GM12878 (cell line): Measurements from ENCODE around the gene TRPM3. TPM values are rescaled to one million over a fixed set of nuclear protein-coding genes. Genes with fewer than 3 reads are reported as not detected.

Experiments
- ASH2L ChIP-seq: fragments of 300-600, 200-600 bp; sonication (generic); IDR thresholded peaks from 2 replicates; pipeline ENCODE4 v1.6.1; 2017; ENCODE audit warnings: low read depth, mild to moderate bottlenecking, borderline replicate concordance
- BCL11A ChIP-seq: IDR thresholded peaks from 2 replicates; pipeline ENCODE4 v1.6.1; 2011; ENCODE audit warnings: low read depth, low read length
- BRCA1 ChIP-seq: IDR thresholded peaks from 2 replicates; pipeline ENCODE4 v1.6.1; 2011; ENCODE audit warnings: low read depth, low read length, improper control_type of control experiment
- ELK1 ChIP-seq: IDR thresholded peaks from 2 replicates; pipeline ENCODE4 v1.6.1; 2012; ENCODE audit warnings: low read depth, low read length, improper control_type of control experiment
- ETV6 ChIP-seq, 2 experiments: fragments of 450-650 bp in 1 of 2; IDR thresholded peaks in 1 of 2; conservative IDR thresholded peaks in 1 of 2; 2 replicates each; pipeline ENCODE4 v1.6.1; 2014; ENCODE audit warnings: antibody characterized with exemption in 1 of 2, borderline replicate concordance in 1 of 2, low read depth in 1 of 2, mild to moderate bottlenecking in 1 of 2, moderate library complexity in 1 of 2
- FOS ChIP-seq: IDR thresholded peaks from 3 replicates; pipeline ENCODE4 v1.6.1; 2011; ENCODE audit warnings: borderline replicate concordance; ENCODE audit not compliant: insufficient read length; ENCODE audit errors: extremely low read depth
- IRF4 ChIP-seq: IDR thresholded peaks from 2 replicates; pipeline ENCODE4 v1.6.1; 2011; ENCODE audit warnings: low read depth, low read length
- MXI1 ChIP-seq: fragments of 150-350 bp; IDR thresholded peaks from 2 replicates; pipeline ENCODE4 v1.6.1; 2011; ENCODE audit warnings: low read depth, mild to moderate bottlenecking, inconsistent platforms, low read length, improper control_type of control experiment
- MYB ChIP-seq: fragments of 150-350 bp; IDR thresholded peaks from 2 replicates; pipeline ENCODE4 v1.6.1; 2014; ENCODE audit warnings: mild to moderate bottlenecking, low read depth, low read length, borderline replicate concordance
- MYC ChIP-seq: IDR thresholded peaks from 2 replicates; pipeline ENCODE4 v1.6.1; 2011; ENCODE audit warnings: mild to moderate bottlenecking, low read length, moderate library complexity, inconsistent platforms; ENCODE audit not compliant: insufficient read depth, insufficient replicate concordance, insufficient read length, severe bottlenecking
- PML ChIP-seq: IDR thresholded peaks from 2 replicates; pipeline ENCODE4 v1.6.1; 2012; ENCODE audit warnings: low read length, inconsistent platforms
- POLR2AphosphoS5 ChIP-seq: IDR thresholded peaks from 2 replicates; pipeline ENCODE4 v1.6.1; 2011; ENCODE audit warnings: mild to moderate bottlenecking, low read length, inconsistent platforms
- RAD51 ChIP-seq: fragments of 450-650 bp; IDR thresholded peaks from 2 replicates; pipeline ENCODE4 v1.6.1; 2016; ENCODE audit warnings: moderate library complexity, mild to moderate bottlenecking, inconsistent platforms
- RBBP5 ChIP-seq: fragments of 200-600 bp; sonication (generic); conservative IDR thresholded peaks from 2 replicates; pipeline ENCODE4 v1.6.1; 2016
- RCOR1 ChIP-seq: conservative IDR thresholded peaks from 2 replicates; pipeline ENCODE4 v1.6.1; 2012; ENCODE audit warnings: low read depth, low read length, improper control_type of control experiment
- SMAD5 ChIP-seq: IDR thresholded peaks from 2 replicates; pipeline ENCODE4 v1.6.1; 2016; ENCODE audit warnings: antibody characterized with exemption, low read depth
- USF2 ChIP-seq: IDR thresholded peaks from 2 replicates; pipeline ENCODE4 v1.6.1; 2011; ENCODE audit warnings: low read depth, low read length, improper control_type of control experiment, borderline replicate concordance
- ZBTB33 ChIP-seq: fragments of 450-650 bp; IDR thresholded peaks from 2 replicates; pipeline ENCODE4 v1.6.1; 2017; ENCODE audit warnings: mild to moderate bottlenecking
- ZBTB4 ChIP-seq: fragments of 450-650 bp; formaldehyde crosslinking; IDR thresholded peaks from 2 replicates; pipeline ENCODE4 v1.4.0; 2022; ENCODE audit warnings: mild to moderate bottlenecking, moderate library complexity
- ZNF24 ChIP-seq: fragments of 450-650 bp; IDR thresholded peaks from 2 replicates; pipeline ENCODE4 v1.6.1; 2017; ENCODE audit warnings: antibody characterized with exemption, mild to moderate bottlenecking
- ZSCAN29 ChIP-seq: fragments of 450-650 bp; IDR thresholded peaks from 2 replicates; pipeline ENCODE4 v1.6.1; 2017; ENCODE audit warnings: mild to moderate bottlenecking, moderate library complexity
- polyA plus RNA-seq, 11 experiments: library from polyadenylated mRNA; depleted of rRNA in 4 of 11; unstranded in 6 of 11; stranded (reverse) in 5 of 11; fragments of >200 nt; fragmentation: Nextera tagmentation in 4 of 11; fragmentation: Illumina TruSeq in 1 of 11; extraction: Ambion mirVana in 4 of 11; extraction: Trizol in 1 of 11; gene quantifications; 1 replicate in 1 of 11; 2 replicates in 10 of 11; pipeline versions ENCODE4 v1.2.1 to v1.2.3, GENCODE V29; 2011 to 2016; ENCODE audit warnings: inconsistent platforms in 2 of 11, missing spikeins in 2 of 11, low read depth in 1 of 11
- total RNA-seq, 4 experiments: library from RNA; depleted of rRNA in 3 of 4; stranded (reverse); fragments of >200 nt in 3 of 4; fragmentation: Illumina TruSeq in 1 of 4; extraction: Trizol in 1 of 4; gene quantifications; 2 replicates each; pipeline versions ENCODE4 v1.2.1 to v1.2.3, GENCODE V29; 2013 to 2021
- TF ChIP-seq, protein P1 (sequence below): IDR thresholded peaks from 2 replicates; pipeline ENCODE4 v1.6.1; 2011; ENCODE audit warnings: mild to moderate bottlenecking, low read depth, low read length, moderate library complexity; ENCODE audit not compliant: insufficient replicate concordance

Gene TRPM3
- total and polyA plus RNA-seq, 10 of the 15 experiments (the other 5 are each of a cell fraction or from before 2014, with no cell fraction given), result not detected

GRCh38 chr9:70607926-70608325 lies 513.5 kb downstream of the TRPM3 start (continued):
- peak; percentile 66 for TF ChIP-seq RAD51
- TF ChIP-seq PML, result no peak
- peak; percentile 22; the same call in 1 of the 2 replicates for TF ChIP-seq USF2
- no peak for TF ChIP-seq POLR2AphosphoS5
- no peak for TF ChIP-seq MXI1
- no peak for TF ChIP-seq ELK1
- no peak for TF ChIP-seq ASH2L
- no peak for TF ChIP-seq BRCA1
- TF ChIP-seq MYB, result no peak
- no peak for TF ChIP-seq ZBTB33
- TF ChIP-seq SMAD5, result no peak
- TF ChIP-seq RBBP5, result no peak
- TF ChIP-seq ZBTB4, result no peak
- no peak for TF ChIP-seq FOS
- TF ChIP-seq ETV6 (conservative IDR thresholded peaks at IDR 0.05 in 1 of 2, IDR thresholded peaks at IDR 0.05 in 1 of 2; ENCODE audit: borderline replicate concordance in 1 of 2, low read depth in 1 of 2), result no peak
- TF ChIP-seq MYC, result no peak
- TF ChIP-seq, protein P1, sequence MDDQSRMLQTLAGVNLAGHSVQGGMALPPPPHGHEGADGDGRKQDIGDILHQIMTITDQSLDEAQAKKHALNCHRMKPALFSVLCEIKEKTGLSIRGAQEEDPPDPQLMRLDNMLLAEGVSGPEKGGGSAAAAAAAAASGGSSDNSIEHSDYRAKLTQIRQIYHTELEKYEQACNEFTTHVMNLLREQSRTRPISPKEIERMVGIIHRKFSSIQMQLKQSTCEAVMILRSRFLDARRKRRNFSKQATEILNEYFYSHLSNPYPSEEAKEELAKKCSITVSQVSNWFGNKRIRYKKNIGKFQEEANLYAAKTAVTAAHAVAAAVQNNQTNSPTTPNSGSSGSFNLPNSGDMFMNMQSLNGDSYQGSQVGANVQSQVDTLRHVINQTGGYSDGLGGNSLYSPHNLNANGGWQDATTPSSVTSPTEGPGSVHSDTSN, result peak; percentile 82
- TF ChIP-seq ZNF24, result no peak
- TF ChIP-seq IRF4, result no peak
- no peak for TF ChIP-seq RCOR1
- no peak for TF ChIP-seq ZSCAN29
- no peak for TF ChIP-seq BCL11A
